Measurements from ENCODE around the gene KRT39.
A peak's percentile ranks its signal among the peaks of the same experiment; 100 is the strongest.

Gene KRT39

DNA sequence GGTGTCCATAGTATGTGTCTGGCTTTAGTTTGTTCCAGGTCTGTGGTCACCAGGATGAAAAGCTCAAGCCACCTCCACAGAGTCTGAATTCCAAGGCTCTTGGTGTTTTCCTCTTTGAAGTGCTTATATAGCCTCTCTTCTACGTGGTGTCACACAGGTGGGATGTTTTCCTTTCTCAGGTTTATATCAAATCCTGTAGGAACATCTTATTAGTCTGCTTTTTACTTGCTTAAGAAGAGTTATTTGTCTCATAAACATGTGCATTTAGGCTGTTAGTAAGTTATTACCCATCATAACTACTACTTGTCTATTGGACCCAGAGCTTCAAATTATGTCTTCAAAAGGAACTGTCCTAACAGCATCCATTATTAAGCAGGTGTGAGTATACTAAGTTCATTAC lies at the start of gene KRT39:
Gene KRT39 (minus strand): TSS at position 101 of the 400 bp plus-strand sequence. CDS start 92 bp downstream, at position 9.
- intact Hi-C loops (cut with DNase I; ENCODE audit: low total_unique reads), result no loop called here
- Histone ChIP-seq H3K27me3 (no peaks in the 10 kb centered on the region), H3K4me3 (no peak within 1 kb of the TSS), H3K36me3 (no peaks in the 10 kb centered on the region), H3K9me3 (peaks cover 0 to 5% (median 0%) of the 10 kb centered on the region in 3 donors), H3K4me1 (no peaks in the 10 kb centered on the region), H3K27ac (no peak within 1 kb of the TSS)
- DNase-seq, result no peak
- TF ChIP-seq, protein P1, sequence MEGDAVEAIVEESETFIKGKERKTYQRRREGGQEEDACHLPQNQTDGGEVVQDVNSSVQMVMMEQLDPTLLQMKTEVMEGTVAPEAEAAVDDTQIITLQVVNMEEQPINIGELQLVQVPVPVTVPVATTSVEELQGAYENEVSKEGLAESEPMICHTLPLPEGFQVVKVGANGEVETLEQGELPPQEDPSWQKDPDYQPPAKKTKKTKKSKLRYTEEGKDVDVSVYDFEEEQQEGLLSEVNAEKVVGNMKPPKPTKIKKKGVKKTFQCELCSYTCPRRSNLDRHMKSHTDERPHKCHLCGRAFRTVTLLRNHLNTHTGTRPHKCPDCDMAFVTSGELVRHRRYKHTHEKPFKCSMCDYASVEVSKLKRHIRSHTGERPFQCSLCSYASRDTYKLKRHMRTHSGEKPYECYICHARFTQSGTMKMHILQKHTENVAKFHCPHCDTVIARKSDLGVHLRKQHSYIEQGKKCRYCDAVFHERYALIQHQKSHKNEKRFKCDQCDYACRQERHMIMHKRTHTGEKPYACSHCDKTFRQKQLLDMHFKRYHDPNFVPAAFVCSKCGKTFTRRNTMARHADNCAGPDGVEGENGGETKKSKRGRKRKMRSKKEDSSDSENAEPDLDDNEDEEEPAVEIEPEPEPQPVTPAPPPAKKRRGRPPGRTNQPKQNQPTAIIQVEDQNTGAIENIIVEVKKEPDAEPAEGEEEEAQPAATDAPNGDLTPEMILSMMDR (IDR thresholded peaks at IDR 0.05), result no peak

DNA sequence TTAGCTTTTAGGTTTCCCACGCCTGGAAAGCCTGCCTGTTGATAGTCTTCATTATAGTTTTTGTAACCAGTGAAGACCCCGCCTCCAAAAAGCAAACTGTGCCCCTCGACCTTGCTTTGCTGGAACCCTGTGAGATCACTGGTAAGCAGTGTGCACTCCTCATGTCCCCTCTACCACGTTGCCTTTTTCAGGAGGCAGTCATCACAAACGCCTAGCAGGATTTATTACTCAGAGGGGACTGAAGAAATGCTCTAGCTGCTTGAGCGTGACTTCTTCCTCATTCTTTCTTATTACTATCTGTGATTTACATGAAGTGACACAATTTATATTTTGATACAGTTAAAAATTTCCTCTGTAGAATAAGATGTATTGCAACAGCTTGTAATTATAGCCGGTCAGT lies 48.7 kb upstream of the KRT39 start:
- Histone ChIP-seq H3K9me3 (no peaks in the 10 kb centered on the region), H3K36me3 (no peaks in the 10 kb centered on the region), H3K4me1 (no peaks in the 10 kb centered on the region), H3K27me3 (no peaks in the 10 kb centered on the region), H3K27ac (no peak overlapping the region), H3K4me3 (no peak overlapping the region)
- no peak for DNase-seq
- TF ChIP-seq, protein P1 (IDR thresholded peaks at IDR 0.05), result no peak
- intact Hi-C loops (cut with DNase I; ENCODE audit: low total_unique reads), result no loop called here

DNA sequence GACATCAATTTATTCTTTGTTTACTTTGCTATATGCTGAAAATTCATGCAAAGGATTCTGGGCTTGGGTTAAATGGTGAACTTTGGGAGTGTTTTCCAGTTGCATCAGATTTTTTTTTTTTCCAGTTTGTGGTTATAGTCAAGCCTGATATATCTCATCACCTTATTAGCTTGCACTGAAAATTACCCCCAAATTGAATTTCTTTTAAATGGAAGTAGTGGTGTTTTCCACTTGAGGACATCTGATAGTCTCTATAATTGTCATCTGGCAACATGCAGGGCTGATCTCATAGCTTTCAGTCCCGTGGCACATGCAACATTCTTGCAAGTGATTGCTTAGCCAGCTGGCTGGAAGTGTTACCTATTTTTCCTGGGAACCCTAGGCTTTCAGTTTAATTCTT lies 46.9 kb upstream of the KRT39 start:
- Histone ChIP-seq H3K27ac (no peak overlapping the region), H3K9me3 (no peaks in the 10 kb centered on the region), H3K27me3 (no peaks in the 10 kb centered on the region), H3K36me3 (no peaks in the 10 kb centered on the region), H3K4me3 (no peak overlapping the region), H3K4me1 (no peaks in the 10 kb centered on the region)
- DNase-seq, result peak in 1 of 2 donors; percentile 31
- intact Hi-C loops (cut with DNase I; ENCODE audit: low total_unique reads), result no loop called here
- TF ChIP-seq, protein P1 (IDR thresholded peaks at IDR 0.05), result no peak

DNA sequence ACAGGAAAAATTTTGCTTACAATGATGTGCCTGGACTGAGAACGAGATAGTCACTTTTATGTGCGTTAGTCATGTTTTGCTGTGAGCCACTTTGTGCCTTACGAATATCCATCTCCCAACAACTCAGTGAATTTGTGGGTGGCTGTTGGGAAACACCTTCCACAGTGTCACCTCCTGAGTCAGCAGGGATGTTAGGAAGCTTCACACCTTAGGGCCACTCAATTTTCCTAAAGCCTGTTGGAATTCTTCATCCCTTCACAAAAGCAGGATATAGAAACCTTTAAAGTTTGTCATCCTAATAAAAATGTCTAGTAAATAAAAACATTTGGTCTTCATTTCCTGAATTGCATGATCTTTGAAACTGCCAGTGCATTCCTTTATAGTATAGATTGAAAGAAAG lies 46.4 kb upstream of the KRT39 start:
- no peak for DNase-seq
- Histone ChIP-seq H3K27me3 (no peaks in the 10 kb centered on the region), H3K4me3 (no peak overlapping the region), H3K36me3 (no peaks in the 10 kb centered on the region), H3K4me1 (no peaks in the 10 kb centered on the region), H3K27ac (no peak overlapping the region), H3K9me3 (no peaks in the 10 kb centered on the region)
- TF ChIP-seq, protein P1 (IDR thresholded peaks at IDR 0.05), result no peak
- intact Hi-C loops (cut with DNase I; ENCODE audit: low total_unique reads), result no loop called here

DNA sequence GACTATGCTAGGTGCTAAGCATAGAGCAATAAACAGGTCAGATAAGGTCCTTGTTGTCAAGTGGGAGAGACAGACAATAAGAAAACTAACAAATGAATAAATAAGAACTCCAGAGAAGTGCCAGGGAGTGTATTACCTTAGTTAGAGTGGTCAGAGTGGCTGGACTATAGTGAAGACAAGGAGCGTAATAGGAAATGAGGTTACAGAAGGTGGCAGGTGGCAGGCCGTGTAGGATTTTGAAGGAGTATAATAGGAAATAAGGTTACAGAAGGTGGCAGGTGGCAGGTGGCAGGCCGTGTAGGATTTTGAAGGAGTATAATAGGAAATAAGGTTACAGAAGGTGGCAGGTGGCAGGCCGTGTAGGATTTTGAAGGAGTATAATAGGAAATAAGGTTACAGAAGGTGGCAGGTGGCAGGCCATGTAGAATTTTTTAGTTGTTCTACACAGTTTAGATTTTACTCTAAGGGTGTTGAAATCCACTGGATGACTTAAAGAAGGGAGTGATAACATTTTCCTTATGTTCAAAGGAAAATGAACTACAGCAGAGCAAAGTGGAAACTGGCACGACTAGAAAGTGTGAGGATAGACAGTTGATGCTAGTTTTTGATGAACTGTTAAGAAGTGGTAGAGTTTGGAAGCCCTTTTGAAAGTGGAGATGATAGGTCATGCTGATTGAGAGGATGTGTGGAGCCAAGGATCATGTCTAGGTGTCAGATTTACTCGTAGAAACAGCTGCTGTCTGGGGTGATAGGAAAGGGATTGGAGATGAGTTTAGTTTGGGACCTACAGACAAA lies 45.8 kb upstream of the KRT39 start:
- Histone ChIP-seq H3K9me3 (no peaks in the 10 kb centered on the region), H3K4me3 (no peak overlapping the region), H3K27me3 (no peaks in the 10 kb centered on the region), H3K36me3 (no peaks in the 10 kb centered on the region), H3K4me1 (no peaks in the 10 kb centered on the region), H3K27ac (no peak overlapping the region)
- DNase-seq, result no peak
- TF ChIP-seq, protein P1 (IDR thresholded peaks at IDR 0.05), result no peak
- intact Hi-C loops (cut with DNase I; ENCODE audit: low total_unique reads), result no loop called here

Measured in tibial artery (tissue), 4 donors.